GM11168 (cell line): ENCODE measurements around the gene MMEL1.
"Not testable (repeated sequence)": the region's sequence is repeated elsewhere in the genome, so short reads cannot be mapped to it uniquely, and the experiment has no call there.

ENCODE experiments used
- in situ Hi-C: fragments of 300-500 bp; cut with MboI; formaldehyde crosslinking; loops from one replicate; pipeline ENCODE4 v1.12.0; 2022; ENCODE audit warnings: low sequenced_read_pairs; ENCODE audit not compliant: unreplicated experiment

The MMEL1 gene

GRCh38 chr1:2632561-2633361, at the start of gene MMEL1:
TSS of gene MMEL1 (minus strand) at chr1:2633016. CDS start at chr1:2629484, 3,532 bp downstream.
- in situ Hi-C loops: no loop called here

GRCh38 chr1:2676726-2677125, 43.9 kb upstream of the MMEL1 start:
- in situ Hi-C loops: not testable (repeated sequence)

GRCh38 chr1:2671656-2672055, 38.8 kb upstream of the MMEL1 start:
- in situ Hi-C loops: not testable (repeated sequence)

GRCh38 chr1:2659806-2660205, 27.0 kb upstream of the MMEL1 start:
- in situ Hi-C loops: not testable (repeated sequence)

- in situ Hi-C loops: not testable (repeated sequence)
Observed at GRCh38 chr1:2657909-2658308, 25.1 kb upstream of the MMEL1 start.

GRCh38 chr1:2657124-2657523, 24.3 kb upstream of the MMEL1 start:
- in situ Hi-C loops: not testable (repeated sequence)

- in situ Hi-C loops: not testable (repeated sequence)
Observed at GRCh38 chr1:2655598-2656434, 23.0 kb upstream of the MMEL1 start.

GRCh38 chr1:2654443-2654948, 21.7 kb upstream of the MMEL1 start:
- in situ Hi-C loops: not testable (repeated sequence)

- in situ Hi-C loops: not testable (repeated sequence)
Observed at GRCh38 chr1:2653741-2654442, 21.1 kb upstream of the MMEL1 start.

GRCh38 chr1:2652926-2653571, 20.2 kb upstream of the MMEL1 start:
- in situ Hi-C loops: not testable (repeated sequence)

- in situ Hi-C loops: not testable (repeated sequence)
Observed at GRCh38 chr1:2652152-2652925, 19.5 kb upstream of the MMEL1 start.

- in situ Hi-C loops: no loop called here
Observed at GRCh38 chr1:2650967-2651645, 18.3 kb upstream of the MMEL1 start.

GRCh38 chr1:2646837-2647236, 14.0 kb upstream of the MMEL1 start:
- in situ Hi-C loops: no loop called here

- in situ Hi-C loops: no loop called here
Observed at GRCh38 chr1:2645776-2646175, 13.0 kb upstream of the MMEL1 start.

- in situ Hi-C loops: no loop called here
Observed at GRCh38 chr1:2645143-2645542, 12.3 kb upstream of the MMEL1 start.

GRCh38 chr1:2644591-2645101, 11.8 kb upstream of the MMEL1 start:
- in situ Hi-C loops: no loop called here

- in situ Hi-C loops: no loop called here
Observed at GRCh38 chr1:2644171-2644570, 11.4 kb upstream of the MMEL1 start.

- in situ Hi-C loops: no loop called here
Observed at GRCh38 chr1:2643414-2644077, 10.7 kb upstream of the MMEL1 start.
